IMR-90 (cell line): ENCODE data around the gene TEAD1. TPM values are rescaled to one million over a fixed set of nuclear protein-coding genes. Genes with fewer than 3 reads are reported as not detected.

ENCODE experiments used
- ATAC-seq: fragments of 200-7000 bp; cut with Tn5 transposase; 2 replicates; pipeline ENCODE4 v1.9.1; 2020; ENCODE audit warnings: low read depth, mild to moderate bottlenecking, moderate library complexity
- BruUV-seq: library from RNA; stranded (reverse); fragments of 400-500 nt; replicated peaks from 2 replicates; lab custom pipeline; 2021; lab: Mats Ljungman, UMichigan
- CTCF ChIA-PET: fragments of 300-600 bp; formaldehyde crosslinking; extraction: SDS; loops from one replicate; lab custom pipeline; 2021; ENCODE audit warnings: antibody characterized with exemption; lab: Yijun Ruan, JAX
- POLR2A ChIA-PET: fragments of 300-600 bp; sonication (Branson Sonifier 250); formaldehyde crosslinking; loops from one replicate; lab custom pipeline; 2022; ENCODE audit warnings: antibody characterized with exemption; ENCODE audit not compliant: unreplicated experiment; lab: Charles Lee
- DNase-seq: peaks from one replicate; pipeline ENCODE4 v3.0.0; 2013
- H2AFZ ChIP-seq: replicated peaks from 2 replicates; pipeline ENCODE3; 2013; ENCODE audit warnings: low read length, mild to moderate bottlenecking; ENCODE audit not compliant: poor library complexity
- H2AK5ac ChIP-seq: 2 replicates; pipeline ENCODE4 v1.6.1; 2013; ENCODE audit warnings: low read depth, low read length, inconsistent platforms
- H2AK9ac ChIP-seq: replicated peaks from 2 replicates; pipeline ENCODE3; 2013; ENCODE audit warnings: mild to moderate bottlenecking, low read depth, low read length, moderate library complexity; ENCODE audit not compliant: poor library complexity
- H2BK120ac ChIP-seq: 2 replicates; pipeline ENCODE4 v1.6.1; 2013; ENCODE audit warnings: low read depth, low read length, inconsistent platforms
- H2BK15ac ChIP-seq: 3 replicates; pipeline ENCODE4 v1.6.1; 2013; ENCODE audit warnings: low read depth, low read length, inconsistent platforms
- H2BK20ac ChIP-seq: 2 replicates; pipeline ENCODE4 v1.6.1; 2013; ENCODE audit warnings: low read depth, mild to moderate bottlenecking, inconsistent platforms, low read length, moderate library complexity
- H2BK5ac ChIP-seq: 2 replicates; pipeline ENCODE4 v1.6.1; 2013; ENCODE audit warnings: mild to moderate bottlenecking, low read depth, low read length, inconsistent platforms; ENCODE audit not compliant: poor library complexity, severe bottlenecking
- H3K14ac ChIP-seq: replicated peaks from 2 replicates; pipeline ENCODE4 v1.6.1; 2013; ENCODE audit warnings: low read depth, low read length, inconsistent platforms
- H3K18ac ChIP-seq: 2 replicates; pipeline ENCODE4 v1.6.1; 2013; ENCODE audit warnings: low read depth, low read length, control low read depth
- H3K23ac ChIP-seq: 2 replicates; pipeline ENCODE4 v1.6.1; 2013; ENCODE audit warnings: low read depth, low read length, inconsistent platforms
- H3K27ac ChIP-seq: 2 replicates; pipeline ENCODE4 v1.5.1; 2013; ENCODE audit warnings: mild to moderate bottlenecking, control low read depth, low read length; ENCODE audit not compliant: insufficient read depth
- H3K27me3 ChIP-seq: 2 replicates; pipeline ENCODE4 v1.6.1; 2013; ENCODE audit warnings: low read length; ENCODE audit not compliant: control insufficient read depth, insufficient read depth
- H3K36me3 ChIP-seq: 2 replicates; pipeline ENCODE4 v1.6.1; 2013; ENCODE audit warnings: low read length, mixed read lengths; ENCODE audit not compliant: control insufficient read depth, insufficient read depth
- H3K4ac ChIP-seq: 2 replicates; pipeline ENCODE4 v1.6.1; 2013; ENCODE audit warnings: low read depth, low read length, inconsistent platforms
- H3K4me1 ChIP-seq: 2 replicates; pipeline ENCODE4 v1.6.1; 2013; ENCODE audit warnings: low read length, mixed read lengths; ENCODE audit not compliant: control insufficient read depth, insufficient read depth
- H3K4me2 ChIP-seq: 2 replicates; pipeline ENCODE4 v1.6.1; 2013; ENCODE audit warnings: low read depth, mild to moderate bottlenecking, control low read depth, low read length, moderate library complexity
- H3K4me3 ChIP-seq: 2 replicates; pipeline ENCODE4 v1.5.1; 2013; ENCODE audit warnings: low read depth, mild to moderate bottlenecking, control low read depth, low read length, moderate library complexity; ENCODE audit not compliant: insufficient read depth
- H3K56ac ChIP-seq: 2 replicates; pipeline ENCODE4 v1.6.1; 2013; ENCODE audit warnings: low read length, inconsistent platforms; ENCODE audit not compliant: insufficient read depth; ENCODE audit errors: extremely low read depth
- H3K79me1 ChIP-seq, 2 experiments: 2 replicates each; pipeline ENCODE4 v1.6.1; 2013; ENCODE audit warnings: low read length in 2 of 2, inconsistent platforms in 1 of 2, low read depth in 1 of 2
- H3K9ac ChIP-seq: 2 replicates; pipeline ENCODE4 v1.6.1; 2013; ENCODE audit warnings: low read depth, low read length, control low read depth
- H3K9me1 ChIP-seq: 2 replicates; pipeline ENCODE4 v1.6.1; 2013; ENCODE audit warnings: low read length, inconsistent platforms; ENCODE audit not compliant: insufficient read depth
- H3K9me3 ChIP-seq: 2 replicates; pipeline ENCODE4 v1.6.1; 2013; ENCODE audit warnings: low read length; ENCODE audit not compliant: control insufficient read depth, insufficient read depth
- H4K20me1 ChIP-seq: 2 replicates; pipeline ENCODE4 v1.6.1; 2013; ENCODE audit warnings: low read length, inconsistent platforms; ENCODE audit not compliant: insufficient read depth
- H4K5ac ChIP-seq: 2 replicates; pipeline ENCODE4 v1.6.1; 2013; ENCODE audit warnings: mild to moderate bottlenecking, low read depth, low read length, control low read depth
- H4K8ac ChIP-seq, 2 experiments: 2 replicates each; pipeline ENCODE4 v1.6.1; 2013; ENCODE audit warnings: low read depth in 2 of 2, low read length in 2 of 2, control low read depth in 1 of 2, inconsistent platforms in 1 of 2
- H4K91ac ChIP-seq: 2 replicates; pipeline ENCODE4 v1.6.1; 2013; ENCODE audit warnings: low read depth, low read length, inconsistent platforms; ENCODE audit not compliant: insufficient read depth
- BHLHE40 ChIP-seq: fragments of 150-350 bp; IDR thresholded peaks from 2 replicates; pipeline ENCODE4 v1.6.1; 2016; ENCODE audit warnings: mild to moderate bottlenecking, low read depth, low read length
- CEBPB ChIP-seq: IDR thresholded peaks from 2 replicates; pipeline ENCODE4 v1.6.1; 2012; ENCODE audit warnings: low read depth, low read length, improper control_type of control experiment
- CHD1 ChIP-seq: IDR thresholded peaks from 2 replicates; pipeline ENCODE4 v1.6.1; 2012; ENCODE audit warnings: low read depth, low read length, improper control_type of control experiment
- FOS ChIP-seq: fragments of 150-350 bp; IDR thresholded peaks from 2 replicates; pipeline ENCODE4 v1.6.1; 2016; ENCODE audit warnings: low read depth, low read length
- MAZ ChIP-seq: IDR thresholded peaks from 2 replicates; pipeline ENCODE4 v1.6.1; 2012; ENCODE audit warnings: low read depth, mild to moderate bottlenecking, low read length, improper control_type of control experiment, moderate library complexity, borderline replicate concordance
- MXI1 ChIP-seq: IDR thresholded peaks from 2 replicates; pipeline ENCODE4 v1.6.1; 2012; ENCODE audit warnings: low read depth, mild to moderate bottlenecking, low read length, moderate library complexity, borderline replicate concordance
- NFE2L2 ChIP-seq: fragments of 150-350 bp; IDR thresholded peaks from 2 replicates; pipeline ENCODE4 v1.6.1; 2016; ENCODE audit warnings: low read depth, mild to moderate bottlenecking, low read length
- POLR2A ChIP-seq: IDR thresholded peaks from 2 replicates; pipeline ENCODE4 v1.6.1; 2012; ENCODE audit warnings: mild to moderate bottlenecking, low read depth, low read length
- RAD21 ChIP-seq: IDR thresholded peaks from 2 replicates; pipeline ENCODE4 v1.6.1; 2012; ENCODE audit warnings: low read length, improper control_type of control experiment
- RCOR1 ChIP-seq: IDR thresholded peaks from 2 replicates; pipeline ENCODE4 v1.6.1; 2012; ENCODE audit warnings: mild to moderate bottlenecking, low read length, improper control_type of control experiment; ENCODE audit not compliant: insufficient replicate concordance
- RFX5 ChIP-seq: IDR thresholded peaks from 2 replicates; pipeline ENCODE4 v1.8.0; 2012; ENCODE audit warnings: low read depth, mild to moderate bottlenecking, low read length, moderate library complexity
- WGBS, 2 experiments: methylation state at CpG; one replicate each; pipeline versions ENCODE4 v1.1.5 to v1.1.7; 2013; ENCODE audit warnings: missing lambda C conversion rate in 2 of 2; ENCODE audit not compliant: insufficient read length in 1 of 2; ENCODE audit errors: extremely low coverage in 2 of 2; 5-methylcytosine and 5-hydroxymethylcytosine counted together
- dilution Hi-C: fragments of 300-500 bp; cut with HindIII; formaldehyde crosslinking; loops from one replicate; pipeline ENCODE4 v1.14.3; 2018; ENCODE audit warnings: low sequenced_read_pairs; ENCODE audit not compliant: unreplicated experiment
- in situ Hi-C: fragments of 300-500 bp; cut with MboI; formaldehyde crosslinking; loops from 3 replicates; pipeline ENCODE4 v1.14.3; 2019; ENCODE audit warnings: low sequenced_read_pairs, inconsistent platforms, mixed read lengths
- intact Hi-C: fragments of 100-400 bp; cut with micrococcal nuclease; formaldehyde crosslinking; loops from 2 replicates; pipeline ENCODE4 v1.10.0; 2022
- polyA plus RNA-seq, 3 experiments: library from polyadenylated mRNA; depleted of rRNA; stranded (reverse); fragments of >200 nt; gene quantifications; 2 replicates each; pipeline ENCODE4 v1.2.3, GENCODE V29; 2012; ENCODE audit warnings: low replicate concordance in 1 of 3
- total RNA-seq: library from RNA; depleted of rRNA; stranded (reverse); fragments of >200 nt; gene quantifications from 2 replicates; pipeline ENCODE4 v1.2.3, GENCODE V29; 2012
- TF ChIP-seq, protein P1 (sequence below): fragments of 150-350 bp; IDR thresholded peaks from 2 replicates; pipeline ENCODE4 v1.6.1; 2016; ENCODE audit warnings: low read depth, mild to moderate bottlenecking, low read length, moderate library complexity, borderline replicate concordance
- TF ChIP-seq, protein P2 (sequence below): conservative IDR thresholded peaks from 2 replicates; pipeline ENCODE4 v1.5.1; 2012; ENCODE audit warnings: mild to moderate bottlenecking, low read depth, low read length, improper control_type of control experiment

The TEAD1 gene
- total and polyA plus RNA-seq, 2 of the 4 experiments (the other 2 are of a cell fraction), result 51.8 to 69.2 TPM

- DNase-seq (no peak), ATAC-seq (no peak)
- no peak overlapping the region for H3K56ac ChIP-seq
- H2AK5ac ChIP-seq, result no peak overlapping the region
- dilution Hi-C loops (no loop called here), intact Hi-C loops (no loop called here), in situ Hi-C loops (no loop called here)
- H2BK20ac ChIP-seq, result no peak overlapping the region
- H4K5ac ChIP-seq, result no peak overlapping the region
- POLR2A ChIA-PET, result no interaction called here
- peaks cover 42% of the 10 kb centered on the region for H3K36me3 ChIP-seq
- CTCF ChIA-PET, result no interaction called here
- H3K4me1 ChIP-seq, result no peaks in the 10 kb centered on the region
- peaks cover 14 to 33% of the 10 kb centered on the region in 2 experiments for H3K79me1 ChIP-seq
- no peak overlapping the region for H3K27ac ChIP-seq
- H3K4me3 ChIP-seq, result no peak overlapping the region
- no peaks in the 10 kb centered on the region for H3K9me3 ChIP-seq
- no peaks in the 10 kb centered on the region for H4K20me1 ChIP-seq
- no peak overlapping the region for H3K4me2 ChIP-seq
- H2BK5ac ChIP-seq, result no peak overlapping the region
- no peak overlapping the region for H3K18ac ChIP-seq
- H3K9me1 ChIP-seq, result peaks cover 4% of the 10 kb centered on the region
- H2BK15ac ChIP-seq, result no peak overlapping the region
- no peak overlapping the region for H2AK9ac ChIP-seq
- H3K4ac ChIP-seq, result no peak overlapping the region
- no peak overlapping the region for H3K9ac ChIP-seq
- H4K91ac ChIP-seq, result no peak overlapping the region
- TF ChIP-seq RFX5, result no peak
- TF ChIP-seq CEBPB, result no peak
- TF ChIP-seq POLR2A, result no peak
- TF ChIP-seq BHLHE40, result no peak
- no peak for TF ChIP-seq MAZ
- TF ChIP-seq, protein P1, sequence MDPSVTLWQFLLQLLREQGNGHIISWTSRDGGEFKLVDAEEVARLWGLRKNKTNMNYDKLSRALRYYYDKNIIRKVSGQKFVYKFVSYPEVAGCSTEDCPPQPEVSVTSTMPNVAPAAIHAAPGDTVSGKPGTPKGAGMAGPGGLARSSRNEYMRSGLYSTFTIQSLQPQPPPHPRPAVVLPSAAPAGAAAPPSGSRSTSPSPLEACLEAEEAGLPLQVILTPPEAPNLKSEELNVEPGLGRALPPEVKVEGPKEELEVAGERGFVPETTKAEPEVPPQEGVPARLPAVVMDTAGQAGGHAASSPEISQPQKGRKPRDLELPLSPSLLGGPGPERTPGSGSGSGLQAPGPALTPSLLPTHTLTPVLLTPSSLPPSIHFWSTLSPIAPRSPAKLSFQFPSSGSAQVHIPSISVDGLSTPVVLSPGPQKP, result no peak
- TF ChIP-seq NFE2L2, result no peak
- no peak for TF ChIP-seq CHD1
- no peak for TF ChIP-seq RAD21
- TF ChIP-seq, protein P2, sequence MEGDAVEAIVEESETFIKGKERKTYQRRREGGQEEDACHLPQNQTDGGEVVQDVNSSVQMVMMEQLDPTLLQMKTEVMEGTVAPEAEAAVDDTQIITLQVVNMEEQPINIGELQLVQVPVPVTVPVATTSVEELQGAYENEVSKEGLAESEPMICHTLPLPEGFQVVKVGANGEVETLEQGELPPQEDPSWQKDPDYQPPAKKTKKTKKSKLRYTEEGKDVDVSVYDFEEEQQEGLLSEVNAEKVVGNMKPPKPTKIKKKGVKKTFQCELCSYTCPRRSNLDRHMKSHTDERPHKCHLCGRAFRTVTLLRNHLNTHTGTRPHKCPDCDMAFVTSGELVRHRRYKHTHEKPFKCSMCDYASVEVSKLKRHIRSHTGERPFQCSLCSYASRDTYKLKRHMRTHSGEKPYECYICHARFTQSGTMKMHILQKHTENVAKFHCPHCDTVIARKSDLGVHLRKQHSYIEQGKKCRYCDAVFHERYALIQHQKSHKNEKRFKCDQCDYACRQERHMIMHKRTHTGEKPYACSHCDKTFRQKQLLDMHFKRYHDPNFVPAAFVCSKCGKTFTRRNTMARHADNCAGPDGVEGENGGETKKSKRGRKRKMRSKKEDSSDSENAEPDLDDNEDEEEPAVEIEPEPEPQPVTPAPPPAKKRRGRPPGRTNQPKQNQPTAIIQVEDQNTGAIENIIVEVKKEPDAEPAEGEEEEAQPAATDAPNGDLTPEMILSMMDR, result no peak
- TF ChIP-seq MXI1, result no peak
- no peak for TF ChIP-seq FOS
- no peak for TF ChIP-seq RCOR1
- H3K27me3 ChIP-seq, result no peaks in the 10 kb centered on the region
- TSS peak; percentile 4 for BruUV-seq
- H3K23ac ChIP-seq, result no peak overlapping the region
- no peak overlapping the region for H2AFZ ChIP-seq
- WGBS, 2 experiments, result no CpG with 5 or more reads among the region's 1 CpG
- H2BK120ac ChIP-seq, result no peak overlapping the region
- H3K14ac ChIP-seq, result no peak overlapping the region
- no peak overlapping the region for H4K8ac ChIP-seq
Measured at GRCh38 chr11:12938590-12939247, 264.5 kb downstream of the TEAD1 start.
